LNCAP (cell line): ENCODE results near the gene POLR2E.

Experiments
- CTCF ChIP-seq: fragments of 450-650 bp; IDR thresholded peaks from 2 replicates; pipeline ENCODE4 v1.5.1; 2017; ENCODE audit warnings: mild to moderate bottlenecking

The POLR2E gene

DNA sequence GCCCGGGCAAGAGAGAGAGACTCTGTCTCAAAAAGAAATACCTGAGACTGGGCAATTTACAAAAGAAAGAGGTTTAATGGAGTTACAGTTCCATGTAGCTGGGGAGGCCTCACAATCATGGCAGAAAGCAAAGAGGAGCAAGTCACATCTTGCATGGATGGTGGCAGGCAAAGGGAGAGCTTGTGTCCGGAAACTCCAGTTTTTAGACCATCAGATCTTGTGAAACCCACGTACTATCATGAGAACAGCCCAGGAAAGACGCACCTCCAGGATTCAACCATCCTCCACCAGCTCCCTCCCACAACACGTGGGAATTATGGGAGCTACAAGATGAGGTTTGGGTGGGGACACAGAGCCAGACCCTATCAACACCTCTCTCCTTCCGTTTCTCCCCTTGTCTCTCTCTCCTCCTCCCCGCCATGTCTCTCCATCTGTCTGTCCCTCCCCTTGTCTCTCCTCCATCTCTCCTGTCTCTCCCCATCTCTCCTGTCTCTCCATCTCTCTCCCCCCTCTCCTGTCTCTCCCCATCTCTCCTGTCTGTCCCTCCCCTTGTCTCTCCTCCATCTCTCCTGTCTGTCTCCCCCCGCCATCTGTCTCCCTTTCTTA lies 10.0 kb downstream of the POLR2E start:
- no peak for TF ChIP-seq CTCF

DNA sequence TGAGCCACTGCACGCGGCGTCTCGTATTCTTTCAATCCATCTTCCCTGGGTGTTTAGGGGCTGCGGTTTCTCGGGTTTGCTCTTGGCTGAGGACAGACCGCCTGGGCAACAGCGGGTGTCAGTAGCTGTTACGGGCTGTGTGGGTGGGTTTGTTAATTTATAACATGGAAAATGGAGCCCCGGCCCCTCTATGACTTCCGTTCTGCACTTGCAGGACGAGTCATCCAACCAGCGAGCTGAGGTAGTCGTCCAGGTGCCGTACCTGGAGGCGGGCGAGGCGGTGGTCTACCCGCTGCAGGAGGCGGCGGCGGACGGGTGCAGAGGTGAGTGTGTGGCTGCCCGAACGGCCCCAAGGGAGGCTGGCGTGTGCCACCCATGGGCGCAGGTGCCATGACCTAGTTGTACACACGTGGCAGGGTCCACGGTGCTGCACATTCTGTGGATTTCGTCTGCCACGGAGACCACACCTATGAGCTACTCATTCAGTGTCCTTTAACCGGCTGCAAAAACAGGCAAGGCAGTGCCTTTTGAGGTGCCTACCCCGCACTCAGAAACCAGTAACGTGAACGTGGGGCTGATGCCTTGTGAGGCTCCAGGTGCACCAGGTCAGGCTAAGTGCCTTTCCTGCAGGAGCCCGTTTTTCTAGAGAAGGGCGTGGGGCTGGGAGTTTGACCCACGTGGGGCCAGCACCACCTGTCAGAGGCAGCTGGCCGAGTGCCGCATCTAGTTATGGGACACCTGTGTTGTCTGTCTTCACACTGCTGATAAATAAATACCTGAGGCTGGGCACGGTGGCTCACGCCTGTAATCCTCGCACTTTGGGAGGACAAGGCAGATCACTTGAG lies 10.9 kb downstream of the POLR2E start:
- TF ChIP-seq CTCF: no peak

DNA sequence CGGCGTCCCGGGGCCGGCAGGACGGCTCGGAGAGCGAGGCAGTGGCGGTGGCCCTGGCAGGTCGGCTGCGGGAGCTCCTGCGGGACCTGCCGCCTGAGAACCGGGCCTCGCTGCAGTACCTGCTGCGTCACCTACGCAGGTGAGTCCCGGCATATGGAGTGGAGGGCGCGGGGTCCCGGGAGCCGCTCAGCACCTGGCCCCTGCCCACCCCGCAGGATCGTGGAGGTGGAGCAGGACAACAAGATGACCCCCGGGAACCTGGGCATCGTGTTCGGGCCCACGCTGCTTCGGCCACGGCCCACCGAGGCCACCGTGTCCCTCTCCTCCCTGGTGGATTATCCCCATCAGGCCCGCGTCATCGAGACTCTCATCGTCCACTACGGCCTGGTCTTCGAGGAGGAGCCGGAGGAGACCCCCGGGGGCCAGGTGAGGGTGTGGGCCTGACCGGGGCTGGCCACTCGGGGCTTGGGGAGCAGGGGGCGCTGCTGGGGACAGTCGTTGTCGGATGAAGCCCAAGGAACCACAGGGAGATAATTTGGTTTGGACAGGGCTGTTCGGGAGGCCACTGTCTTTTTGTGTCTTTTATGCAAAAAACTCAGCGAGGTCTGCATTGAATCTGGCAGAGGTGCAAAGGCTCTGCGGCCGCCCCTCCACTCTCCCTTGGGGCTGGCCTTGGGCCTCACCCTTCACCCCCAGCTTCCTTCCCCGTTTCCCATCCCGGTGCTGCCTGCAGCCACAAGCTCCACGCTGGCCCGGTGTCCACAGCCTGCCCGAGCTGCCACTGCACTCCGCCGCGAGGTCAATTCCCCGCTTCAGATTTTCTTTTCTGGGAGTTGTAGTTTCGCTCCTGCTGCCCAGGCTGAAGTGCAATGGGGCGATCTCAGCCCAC lies 12.0 kb downstream of the POLR2E start:
- TF ChIP-seq CTCF: no peak

DNA sequence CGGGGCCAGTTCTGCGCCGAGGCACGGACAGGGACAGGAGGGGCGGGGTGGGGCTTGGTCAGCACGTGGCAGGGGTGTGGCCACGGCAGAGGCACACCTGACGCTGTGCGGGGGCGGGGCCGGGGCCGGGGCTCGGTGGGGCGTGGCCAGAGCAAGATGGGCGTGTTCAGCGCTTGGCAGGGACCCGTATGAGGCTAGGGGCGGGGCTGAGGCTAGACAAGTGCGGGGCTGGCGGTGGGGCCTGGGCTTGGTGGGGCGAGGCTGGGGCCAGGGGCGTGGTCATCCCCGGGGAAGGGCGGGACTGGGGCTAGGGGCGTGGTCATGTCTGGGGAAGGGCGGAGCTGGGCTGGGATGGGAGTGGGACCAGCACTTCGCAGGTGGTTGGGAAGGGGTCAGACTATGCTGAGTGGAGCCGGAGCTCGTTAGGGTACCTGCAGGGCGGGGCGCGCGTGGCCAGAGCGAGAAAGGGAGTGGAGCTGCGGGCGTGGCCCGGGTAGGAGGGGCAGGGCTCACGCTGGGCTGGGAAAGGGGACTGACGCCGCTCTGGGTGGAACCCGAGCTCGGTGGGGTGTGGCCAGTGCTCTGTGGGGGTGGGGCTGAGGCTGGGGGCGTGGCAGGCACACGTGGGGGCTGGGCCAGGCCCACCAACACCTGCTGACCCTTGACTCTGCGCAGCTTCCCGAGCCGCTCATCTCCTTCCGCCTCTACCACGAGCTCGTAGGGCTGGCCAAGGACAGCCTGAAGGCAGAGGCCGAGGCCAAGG lies 12.8 kb downstream of the POLR2E start:
- no peak for TF ChIP-seq CTCF

DNA sequence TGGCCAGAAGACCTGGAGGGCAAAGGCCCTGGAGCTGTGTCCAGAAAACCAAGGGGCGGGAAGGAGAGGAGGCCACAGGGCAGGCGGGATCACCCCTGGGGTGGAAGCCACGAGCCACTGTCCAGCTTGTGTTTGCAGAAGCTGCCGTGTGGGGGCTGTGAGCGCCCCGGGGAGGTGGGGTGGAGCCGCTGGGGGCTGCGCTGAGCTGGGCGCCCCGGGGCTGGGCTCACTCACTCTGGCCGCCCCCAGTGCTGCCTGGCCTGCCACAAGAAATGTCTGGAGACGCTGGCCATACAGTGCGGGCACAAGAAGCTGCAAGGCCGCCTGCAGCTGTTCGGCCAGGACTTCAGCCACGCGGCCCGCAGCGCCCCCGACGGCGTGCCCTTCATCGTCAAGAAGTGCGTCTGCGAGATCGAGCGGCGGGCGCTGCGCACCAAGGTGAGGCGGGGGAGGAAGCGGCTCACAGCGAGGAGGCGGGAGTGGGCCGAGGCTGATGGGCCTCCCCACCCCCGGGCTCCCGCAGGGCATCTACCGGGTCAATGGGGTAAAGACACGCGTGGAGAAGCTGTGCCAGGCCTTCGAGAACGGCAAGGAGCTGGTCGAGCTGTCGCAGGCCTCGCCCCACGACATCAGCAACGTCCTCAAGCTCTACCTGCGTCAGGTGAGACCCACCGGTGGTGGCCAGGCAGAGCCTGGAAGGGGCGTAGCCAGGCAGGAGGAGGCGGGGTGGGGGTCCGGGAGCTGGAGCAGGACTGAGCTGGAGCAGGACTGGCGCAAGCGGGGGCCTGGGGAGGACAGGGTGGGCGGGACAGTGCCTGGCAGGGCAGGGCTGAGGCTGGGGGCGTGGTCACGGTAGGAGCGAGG lies 13.6 kb downstream of the POLR2E start:
- no peak for TF ChIP-seq CTCF

- no peak for TF ChIP-seq CTCF
These were observed 14.6 kb downstream of the POLR2E start for GRCh38 chr19:1080360-1081161.
